Sigmoid colon (tissue), 7 donors: ENCODE data around the gene KRTAP5-6. TPM values are rescaled to one million over a fixed set of nuclear protein-coding genes. Genes with fewer than 3 reads are reported as not detected.

Source experiments
- DNase-seq: peaks from one replicate; pipeline ENCODE4 v3.0.0-alpha.2; 2019
- H3K27ac ChIP-seq, 4 donors: fragments of 200-600 bp; sonication (generic); one replicate each; pipeline ENCODE4 v1.5.1; 2016 to 2019; ENCODE audit warnings: mild to moderate bottlenecking in 1 of 4
- H3K27me3 ChIP-seq, 3 donors: fragments of 200-600 bp; sonication (generic); one replicate each; pipeline ENCODE4 v1.5.1; 2019; ENCODE audit warnings: mild to moderate bottlenecking in 1 of 3
- H3K36me3 ChIP-seq, 4 donors: fragments of 200-600 bp; sonication (generic); one replicate each; pipeline ENCODE4 v1.5.1; 2016 to 2019
- H3K4me1 ChIP-seq, 4 donors: fragments of 200-600 bp; sonication (generic); one replicate each; pipeline ENCODE4 v1.5.1; 2017 to 2019
- H3K4me3 ChIP-seq, 4 donors: fragments of 200-600 bp; sonication (generic); one replicate each; pipeline ENCODE4 v1.5.1; 2017 to 2019; ENCODE audit warnings: mild to moderate bottlenecking in 2 of 4, moderate library complexity in 1 of 4
- H3K9me3 ChIP-seq, 4 donors: fragments of 200-600 bp in 3 of 4; sonication (generic) in 3 of 4; one replicate each; pipeline versions ENCODE4 v1.5.1 to v1.6.1; 2013 to 2019
- CTCF ChIP-seq, 4 experiments: fragments of 450-650 bp in 3 of 4; fragments of 200-600 bp in 1 of 4; IDR thresholded peaks; one replicate each; pipeline ENCODE4 v1.5.1; 2016 to 2019; ENCODE audit warnings: antibody characterized with exemption in 4 of 4, mild to moderate bottlenecking in 3 of 4, moderate library complexity in 2 of 4
- EP300 ChIP-seq, 4 donors: sonication (generic); formaldehyde crosslinking; IDR thresholded peaks; one replicate each; pipeline ENCODE4 v1.6.1; 2017; ENCODE audit warnings: antibody characterized with exemption in 4 of 4
- POLR2A ChIP-seq, 2 donors: fragments of 450-650 bp; IDR thresholded peaks; one replicate each; pipeline ENCODE4 v1.6.1; 2016; ENCODE audit warnings: antibody characterized with exemption in 2 of 2, mild to moderate bottlenecking in 2 of 2, moderate library complexity in 2 of 2
- POLR2AphosphoS5 ChIP-seq, 4 donors: sonication (generic); formaldehyde crosslinking; IDR thresholded peaks; one replicate each; pipeline ENCODE4 v1.6.1; 2017; ENCODE audit warnings: antibody characterized with exemption in 4 of 4
- WGBS, 2 donors: extraction: QIAGEN DNeasy Blood & Tissue Kit; methylation state at CpG; one replicate each; pipeline ENCODE4 v1.1.7; 2013; 5-methylcytosine and 5-hydroxymethylcytosine counted together
- intact Hi-C: fragments of 100-400 bp; cut with DNase I; formaldehyde crosslinking; loops from one replicate; pipeline ENCODE4 v1.15.1; 2023
- polyA plus RNA-seq, 3 donors: library from polyadenylated mRNA; stranded (reverse); fragments of 200-250 nt; gene quantifications; one replicate each; pipeline ENCODE4 v1.2.3, GENCODE V29; 2013
- total RNA-seq, 4 donors: library from RNA; depleted of rRNA; stranded (reverse); fragments of >200 nt; gene quantifications; one replicate each; pipeline ENCODE4 v1.1.0, GENCODE V29; 2016
- donor health status: healthy with polysubstance abuse.
- donor health status: Bipolar disorder and iron deficiency.
- donor health status: healthy.

The KRTAP5-6 gene
- total and polyA plus RNA-seq, 7 donors: not detected

- H3K9me3 ChIP-seq: no peaks in the 10 kb centered on the region
- H3K4me1 ChIP-seq: no peaks in the 10 kb centered on the region
- H3K27me3 ChIP-seq: peaks cover 0 to 77% (median 49%) of the 10 kb centered on the region in 3 donors
- no peak overlapping the region for H3K27ac ChIP-seq
- WGBS, 2 donors: 53 to 61% methylated on average over 9 of the region's 9 CpGs
- no peaks in the 10 kb centered on the region for H3K36me3 ChIP-seq
- intact Hi-C loops: no loop called here
- TF ChIP-seq EP300 (IDR thresholded peaks at IDR 0.05) (no peak), POLR2AphosphoS5 (IDR thresholded peaks at IDR 0.05) (no peak), POLR2A (IDR thresholded peaks at IDR 0.05) (no peak), CTCF (IDR thresholded peaks at IDR 0.05) (no peak)
- DNase-seq: no peak
- H3K4me3 ChIP-seq: no peak overlapping the region
Observed at GRCh38 chr11:1729692-1730011, 32.7 kb downstream of the KRTAP5-6 start.

GRCh38 chr11:1730059-1730629 is 33.1 kb downstream of the KRTAP5-6 start:
- 58 to 66% methylated on average over 11 of the region's 11 CpGs for WGBS, 2 donors
- Histone ChIP-seq H3K36me3 (no peaks in the 10 kb centered on the region), H3K4me1 (no peaks in the 10 kb centered on the region), H3K4me3 (no peak overlapping the region), H3K27me3 (peaks cover 0 to 82% (median 54%) of the 10 kb centered on the region in 3 donors), H3K27ac (no peak overlapping the region), H3K9me3 (no peaks in the 10 kb centered on the region)
- no peak for DNase-seq
- intact Hi-C loops: no loop called here
- TF ChIP-seq POLR2A (IDR thresholded peaks at IDR 0.05): no peak
- TF ChIP-seq CTCF (IDR thresholded peaks at IDR 0.05): no peak
- TF ChIP-seq EP300 (IDR thresholded peaks at IDR 0.05): no peak
- no peak for TF ChIP-seq POLR2AphosphoS5 (IDR thresholded peaks at IDR 0.05)

GRCh38 chr11:1731451-1732059 is 34.6 kb downstream of the KRTAP5-6 start:
- Histone ChIP-seq H3K4me1 (no peaks in the 10 kb centered on the region), H3K36me3 (no peaks in the 10 kb centered on the region), H3K27ac (no peak overlapping the region), H3K4me3 (no peak overlapping the region), H3K9me3 (peaks cover 0 to 2% (median under 1%) of the 10 kb centered on the region in 4 donors), H3K27me3 (peaks cover 0 to 95% (median 55%) of the 10 kb centered on the region in 3 donors)
- intact Hi-C loops: no loop called here
- no peak for DNase-seq
- 87 to 93% methylated on average over 5 of the region's 5 CpGs for WGBS, 2 donors
- no peak for TF ChIP-seq POLR2A (IDR thresholded peaks at IDR 0.05)
- TF ChIP-seq POLR2AphosphoS5 (IDR thresholded peaks at IDR 0.05): no peak
- no peak for TF ChIP-seq EP300 (IDR thresholded peaks at IDR 0.05)
- no peak for TF ChIP-seq CTCF (IDR thresholded peaks at IDR 0.05)

GRCh38 chr11:1732418-1733008 is 35.5 kb downstream of the KRTAP5-6 start:
- Histone ChIP-seq H3K27ac (no peak overlapping the region), H3K4me1 (no peaks in the 10 kb centered on the region), H3K4me3 (no peak overlapping the region), H3K27me3 (peaks cover 0 to 95% (median 63%) of the 10 kb centered on the region in 3 donors), H3K36me3 (no peaks in the 10 kb centered on the region), H3K9me3 (peaks cover 3 to 10% (median 9%) of the 10 kb centered on the region in 4 donors)
- 30 to 58% methylated on average over 13 of the region's 13 CpGs for WGBS, 2 donors
- DNase-seq: no peak
- TF ChIP-seq POLR2AphosphoS5 (IDR thresholded peaks at IDR 0.05) (no peak), POLR2A (IDR thresholded peaks at IDR 0.05) (no peak), CTCF (IDR thresholded peaks at IDR 0.05) (no peak), EP300 (IDR thresholded peaks at IDR 0.05) (no peak)
- intact Hi-C loops: no loop called here
